22Rv1 (cell line): ENCODE measurements around the gene IFNLR1.

ENCODE experiments used
- CTCF ChIP-seq: fragments of 450-650 bp; IDR thresholded peaks from 2 replicates; pipeline ENCODE4 v1.5.1; 2017; ENCODE audit warnings: mild to moderate bottlenecking
- ZFX ChIP-seq: fragments of 450-650 bp; IDR thresholded peaks from 2 replicates; pipeline ENCODE4 v1.6.1; 2017; ENCODE audit warnings: antibody characterized with exemption, borderline replicate concordance

- no peak for TF ChIP-seq CTCF
- TF ChIP-seq ZFX: no peak
Observed at GRCh38 chr1:24108334-24109165, 78.5 kb downstream of the IFNLR1 start.
